Vagina (tissue), 2 donors: Measurements from ENCODE around the gene TLNRD1.

Source experiments
- POLR2A ChIP-seq, 2 donors: fragments of 450-650 bp; IDR thresholded peaks; one replicate each; pipeline ENCODE4 v1.6.1; 2017; ENCODE audit warnings: antibody characterized with exemption in 2 of 2, mild to moderate bottlenecking in 2 of 2, moderate library complexity in 2 of 2
- TF ChIP-seq, protein P1 (sequence below), 3 experiments: fragments of 450-650 bp in 2 of 3; fragments of 200-600 bp in 1 of 3; sonication (generic) in 1 of 3; IDR thresholded peaks; one replicate each; pipeline ENCODE4 v1.5.1; 2017 to 2019; ENCODE audit warnings: antibody characterized with exemption in 3 of 3, mild to moderate bottlenecking in 2 of 3, moderate library complexity in 2 of 3

- TF ChIP-seq, protein P1, sequence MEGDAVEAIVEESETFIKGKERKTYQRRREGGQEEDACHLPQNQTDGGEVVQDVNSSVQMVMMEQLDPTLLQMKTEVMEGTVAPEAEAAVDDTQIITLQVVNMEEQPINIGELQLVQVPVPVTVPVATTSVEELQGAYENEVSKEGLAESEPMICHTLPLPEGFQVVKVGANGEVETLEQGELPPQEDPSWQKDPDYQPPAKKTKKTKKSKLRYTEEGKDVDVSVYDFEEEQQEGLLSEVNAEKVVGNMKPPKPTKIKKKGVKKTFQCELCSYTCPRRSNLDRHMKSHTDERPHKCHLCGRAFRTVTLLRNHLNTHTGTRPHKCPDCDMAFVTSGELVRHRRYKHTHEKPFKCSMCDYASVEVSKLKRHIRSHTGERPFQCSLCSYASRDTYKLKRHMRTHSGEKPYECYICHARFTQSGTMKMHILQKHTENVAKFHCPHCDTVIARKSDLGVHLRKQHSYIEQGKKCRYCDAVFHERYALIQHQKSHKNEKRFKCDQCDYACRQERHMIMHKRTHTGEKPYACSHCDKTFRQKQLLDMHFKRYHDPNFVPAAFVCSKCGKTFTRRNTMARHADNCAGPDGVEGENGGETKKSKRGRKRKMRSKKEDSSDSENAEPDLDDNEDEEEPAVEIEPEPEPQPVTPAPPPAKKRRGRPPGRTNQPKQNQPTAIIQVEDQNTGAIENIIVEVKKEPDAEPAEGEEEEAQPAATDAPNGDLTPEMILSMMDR (IDR thresholded peaks at IDR 0.05), result no peak
- TF ChIP-seq POLR2A (IDR thresholded peaks at IDR 0.05), result no peak
Observed at GRCh38 chr15:80991421-80991820, 9.3 kb upstream of the TLNRD1 start.
